GM21786 (cell line): ENCODE data around the gene PAX5.

Source experiments
- ATAC-seq: cut with Tn5 transposase; IDR thresholded peaks from one replicate; pipeline ENCODE4 v1.9.1; 2021; ENCODE audit not compliant: unreplicated experiment

The PAX5 gene

GRCh38 chr9:36817160-36817834, 216.8 kb downstream of the PAX5 start:
- no peak for ATAC-seq

- no peak for ATAC-seq
Observed at GRCh38 chr9:36816371-36816770, 217.7 kb downstream of the PAX5 start.

- no peak for ATAC-seq
Observed at GRCh38 chr9:36815566-36816348, 218.3 kb downstream of the PAX5 start.

- ATAC-seq = no peak
Observed at GRCh38 chr9:36815023-36815422, 219.0 kb downstream of the PAX5 start.

GRCh38 chr9:36813154-36813553, 220.9 kb downstream of the PAX5 start:
- ATAC-seq = no peak

- no peak for ATAC-seq
Observed at GRCh38 chr9:36812556-36812955, 221.5 kb downstream of the PAX5 start.

- no peak for ATAC-seq
Observed at GRCh38 chr9:36808251-36808650, 225.8 kb downstream of the PAX5 start.

- ATAC-seq = no peak
Observed at GRCh38 chr9:36803961-36804360, 230.1 kb downstream of the PAX5 start.

GRCh38 chr9:36802201-36802920, 231.7 kb downstream of the PAX5 start:
- no peak for ATAC-seq

- ATAC-seq = no peak
Observed at GRCh38 chr9:36800455-36800854, 233.6 kb downstream of the PAX5 start.

GRCh38 chr9:36798350-36799065, 235.6 kb downstream of the PAX5 start:
- ATAC-seq = no peak

- ATAC-seq = no peak
Observed at GRCh38 chr9:36797471-36798220, 236.4 kb downstream of the PAX5 start.

- ATAC-seq = no peak
Observed at GRCh38 chr9:36796671-36797419, 237.2 kb downstream of the PAX5 start.

- ATAC-seq = no peak
Observed at GRCh38 chr9:36794461-36794860, 239.6 kb downstream of the PAX5 start.

- ATAC-seq = no peak
Observed at GRCh38 chr9:36793277-36793676, 240.8 kb downstream of the PAX5 start.

- ATAC-seq = no peak
Observed at GRCh38 chr9:36791222-36791950, 242.7 kb downstream of the PAX5 start.

- ATAC-seq = no peak
Observed at GRCh38 chr9:36789886-36790285, 244.2 kb downstream of the PAX5 start.

- ATAC-seq = no peak
Observed at GRCh38 chr9:36788534-36788933, 245.5 kb downstream of the PAX5 start.

- ATAC-seq = no peak
Observed at GRCh38 chr9:36787709-36788108, 246.4 kb downstream of the PAX5 start.
